Effector memory CD4-positive, alpha-beta T cell (primary cell): ENCODE results near the gene FAM210B.
"Not testable (repeated sequence)": the region's sequence is repeated elsewhere in the genome, so short reads cannot be mapped to it uniquely, and the experiment has no call there.

Source experiments
- DNase-seq, 3 donors: peaks; one replicate each; pipeline ENCODE4 v3.0.0-alpha.2; 2020
- H3K27ac ChIP-seq: 2 replicates; pipeline ENCODE4 v1.7.0; 2013; ENCODE audit warnings: mild to moderate bottlenecking, low read length, moderate library complexity; ENCODE audit not compliant: insufficient read depth, poor library complexity, severe bottlenecking
- H3K27me3 ChIP-seq: replicated peaks from 2 replicates; pipeline ENCODE4 v1.7.0; 2013; ENCODE audit warnings: mild to moderate bottlenecking, low read length; ENCODE audit not compliant: insufficient read depth, control insufficient read depth, poor library complexity, severe bottlenecking
- H3K36me3 ChIP-seq: 2 replicates; pipeline ENCODE4 v1.7.0; 2013; ENCODE audit warnings: mild to moderate bottlenecking, low read length, moderate library complexity; ENCODE audit not compliant: control insufficient read depth, insufficient read depth
- H3K4me1 ChIP-seq: 2 replicates; pipeline ENCODE4 v1.7.0; 2013; ENCODE audit warnings: low read length, mild to moderate bottlenecking; ENCODE audit not compliant: control insufficient read depth, insufficient read depth, poor library complexity, severe bottlenecking
- H3K4me3 ChIP-seq: 2 replicates; pipeline ENCODE4 v1.7.0; 2013; ENCODE audit warnings: low read length, low read depth, mild to moderate bottlenecking; ENCODE audit not compliant: insufficient read depth, poor library complexity, severe bottlenecking
- H3K9me3 ChIP-seq: 2 replicates; pipeline ENCODE4 v1.7.0; 2013; ENCODE audit warnings: mild to moderate bottlenecking, low read length, moderate library complexity; ENCODE audit not compliant: control insufficient read depth

Gene FAM210B

GRCh38 chr20:56389807-56390206, 31.0 kb downstream of the FAM210B start:
- peaks cover 14% of the 10 kb centered on the region for H3K4me1 ChIP-seq
- H3K4me3 ChIP-seq = no peak overlapping the region
- no peaks in the 10 kb centered on the region for H3K9me3 ChIP-seq
- no peak overlapping the region for H3K27ac ChIP-seq
- H3K36me3 ChIP-seq = no peaks in the 10 kb centered on the region
- DNase-seq = no peak
- H3K27me3 ChIP-seq = no peaks in the 10 kb centered on the region

DNA sequence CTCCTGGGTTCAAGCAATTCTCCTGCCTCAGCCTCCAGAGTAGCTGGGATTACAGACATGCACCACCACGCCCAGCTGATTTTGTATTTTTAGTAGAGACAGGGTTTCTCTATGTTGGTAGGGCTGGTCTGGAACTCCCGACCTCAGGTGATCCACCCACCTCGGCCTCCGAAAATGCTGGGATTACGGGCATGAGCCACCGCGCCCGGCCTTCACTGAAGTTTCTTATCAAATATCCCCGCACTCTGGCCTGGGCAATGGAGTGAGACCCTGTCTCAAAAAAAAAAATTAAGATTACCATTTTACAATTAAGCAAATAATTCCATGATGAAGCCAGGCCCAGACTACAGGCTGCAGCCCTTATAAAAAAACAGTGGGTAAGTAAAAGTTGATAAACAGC, 31.6 kb downstream of the FAM210B start:
- H3K4me3 ChIP-seq, H3K27ac ChIP-seq, H3K27me3 ChIP-seq, H3K36me3 ChIP-seq, DNase-seq, H3K9me3 ChIP-seq: not testable (repeated sequence)
- peaks cover 14% of the 10 kb centered on the region for H3K4me1 ChIP-seq

DNA sequence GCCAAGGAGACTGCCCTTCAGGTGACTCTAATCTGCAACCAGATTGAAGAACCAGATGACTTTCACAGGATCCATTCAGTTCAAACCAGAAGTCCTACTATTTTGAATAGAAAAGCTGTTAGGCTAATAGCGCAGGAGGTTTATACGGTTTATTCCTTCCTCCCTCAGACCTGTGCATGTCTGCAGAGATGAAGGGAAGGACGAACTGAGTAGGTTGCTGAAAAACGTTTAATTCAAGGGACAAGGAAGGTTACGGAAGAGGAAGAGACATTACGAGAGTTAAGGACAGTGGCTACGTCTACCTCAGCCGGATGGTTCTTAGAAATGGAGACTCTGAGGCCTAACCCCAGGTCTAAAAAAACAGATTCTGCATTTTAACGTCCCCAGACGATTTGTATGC, 32.3 kb downstream of the FAM210B start:
- no peak for DNase-seq
- peaks cover 14% of the 10 kb centered on the region for H3K4me1 ChIP-seq
- H3K36me3 ChIP-seq = peaks cover 8% of the 10 kb centered on the region
- no peak overlapping the region for H3K27ac ChIP-seq
- H3K9me3 ChIP-seq = no peaks in the 10 kb centered on the region
- no peaks in the 10 kb centered on the region for H3K27me3 ChIP-seq
- no peak overlapping the region for H3K4me3 ChIP-seq

- H3K27me3 ChIP-seq = no peaks in the 10 kb centered on the region
- no peaks in the 10 kb centered on the region for H3K9me3 ChIP-seq
- H3K36me3 ChIP-seq = peaks cover 12% of the 10 kb centered on the region
- peaks cover 14% of the 10 kb centered on the region for H3K4me1 ChIP-seq
- H3K4me3 ChIP-seq = peak overlapping the region; percentile 83
- H3K27ac ChIP-seq = peak overlapping the region; percentile 86
- no peak for DNase-seq
Measured at GRCh38 chr20:56391596-56392131, 32.9 kb downstream of the FAM210B start.

- DNase-seq = peak; percentile 99 to 100 (median 100)
- peaks cover 14% of the 10 kb centered on the region for H3K4me1 ChIP-seq
- H3K27ac ChIP-seq = peak within 1 kb of the TSS; percentile 86
- H3K4me3 ChIP-seq = peak within 1 kb of the TSS; percentile 83
- H3K9me3 ChIP-seq = no peaks in the 10 kb centered on the region
- H3K27me3 ChIP-seq = no peaks in the 10 kb centered on the region
- peaks cover 16% of the 10 kb centered on the region for H3K36me3 ChIP-seq
Measured at GRCh38 chr20:56392132-56392880, 33.5 kb downstream of the FAM210B start, which contains the start of the genes AURKA and CSTF1. TSS of gene AURKA (minus strand) at chr20:56392215. CDS start at chr20:56388197, 4,018 bp downstream. TSS of gene CSTF1 (plus strand) at chr20:56392645. CDS start at chr20:56395553, 2,908 bp downstream.

GRCh38 chr20:56392881-56393482, 34.2 kb downstream of the FAM210B start:
- no peaks in the 10 kb centered on the region for H3K27me3 ChIP-seq
- H3K36me3 ChIP-seq = peaks cover 23% of the 10 kb centered on the region
- H3K4me3 ChIP-seq = peak overlapping the region; percentile 83
- peak overlapping the region; percentile 86 for H3K27ac ChIP-seq
- no peak for DNase-seq
- H3K9me3 ChIP-seq = no peaks in the 10 kb centered on the region
- peaks cover 14% of the 10 kb centered on the region for H3K4me1 ChIP-seq

GRCh38 chr20:56393653-56394052, 34.9 kb downstream of the FAM210B start:
- Histone ChIP-seq H3K4me1 (peaks cover 14% of the 10 kb centered on the region), H3K27me3 (no peaks in the 10 kb centered on the region), H3K36me3 (peaks cover 30% of the 10 kb centered on the region), H3K27ac (peak overlapping the region; percentile 86), H3K4me3 (peak overlapping the region; percentile 83), H3K9me3 (no peaks in the 10 kb centered on the region)
- no peak for DNase-seq

GRCh38 chr20:56395166-56395565, 36.4 kb downstream of the FAM210B start:
- Histone ChIP-seq H3K27ac (no peak overlapping the region), H3K27me3 (no peaks in the 10 kb centered on the region), H3K36me3 (peaks cover 40% of the 10 kb centered on the region), H3K9me3 (no peaks in the 10 kb centered on the region), H3K4me1 (peaks cover 18% of the 10 kb centered on the region), H3K4me3 (no peak overlapping the region)
- DNase-seq = no peak

DNA sequence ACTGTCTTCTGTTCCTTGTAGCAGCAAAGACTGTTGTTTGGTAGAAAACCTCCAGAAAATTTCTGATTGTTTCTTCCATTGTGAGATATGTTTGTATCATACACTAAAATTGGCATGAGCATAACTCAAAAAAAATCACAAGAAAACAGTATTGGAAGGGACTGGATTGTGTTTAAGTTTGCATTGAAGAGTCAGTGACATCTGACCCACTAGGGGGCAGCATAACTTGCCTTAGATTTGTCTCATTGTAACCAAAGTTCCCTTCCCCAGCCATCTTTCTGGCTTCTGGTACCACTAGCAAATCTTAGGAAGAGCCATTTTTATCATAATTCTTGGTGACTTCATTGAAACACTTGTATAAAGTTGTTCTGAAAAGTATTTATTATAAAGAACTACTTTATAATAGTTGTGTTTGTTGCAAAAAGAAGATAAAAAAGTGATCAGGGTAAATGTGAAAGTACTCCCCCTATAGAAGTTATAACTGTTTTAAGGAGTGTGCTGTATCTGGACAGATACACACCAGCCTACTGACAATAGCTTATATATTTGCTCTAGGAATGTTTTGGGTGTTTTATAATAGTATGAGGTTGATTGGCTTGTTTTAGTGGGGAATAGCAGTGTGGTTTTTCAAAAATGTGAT, 41.3 kb downstream of the FAM210B start:
- no peak overlapping the region for H3K27ac ChIP-seq
- H3K4me1 ChIP-seq = peaks cover 5% of the 10 kb centered on the region
- peak in 1 of 3 donors; percentile 47 for DNase-seq
- H3K36me3 ChIP-seq = peaks cover 71% of the 10 kb centered on the region
- H3K4me3 ChIP-seq = no peak overlapping the region
- no peaks in the 10 kb centered on the region for H3K9me3 ChIP-seq
- H3K27me3 ChIP-seq = no peaks in the 10 kb centered on the region
